Measurements from ENCODE around the gene EIF3D. TPM values are rescaled to one million over a fixed set of nuclear protein-coding genes. Genes with fewer than 3 reads are reported as not detected.

The EIF3D gene
- total and polyA plus RNA-seq, 2 of the 4 experiments (the other 2 are of a cell fraction), result 339 to 746 TPM

DNA sequence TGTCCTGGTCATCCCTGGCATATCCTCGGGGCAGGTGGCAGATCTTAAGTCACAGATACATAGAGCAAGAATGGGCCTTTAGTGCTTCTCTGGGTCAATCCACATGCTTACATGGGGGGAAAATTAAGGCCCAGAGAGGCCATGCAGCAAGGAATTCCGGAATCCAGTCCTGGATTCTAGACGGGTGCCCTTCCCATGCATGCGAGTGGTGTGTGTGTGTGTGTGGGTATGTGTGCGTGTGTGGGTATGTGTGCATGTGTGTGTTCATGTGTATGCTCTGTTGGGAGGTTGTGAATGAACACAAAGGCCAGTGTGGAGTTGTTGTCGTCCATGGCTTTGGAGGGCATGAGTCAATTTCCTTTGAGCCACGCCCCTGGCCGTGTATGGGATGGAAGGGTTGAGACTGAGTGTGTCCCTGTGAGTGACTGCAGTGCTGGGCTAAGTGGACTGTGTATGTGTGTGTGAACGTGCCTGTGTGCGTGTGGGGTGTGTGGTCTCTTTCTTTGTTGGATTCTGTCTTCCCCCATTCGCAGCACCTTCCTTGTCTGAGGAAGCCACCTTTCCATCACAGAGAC lies 33.4 kb upstream of the EIF3D start:
- H3K9me3 ChIP-seq (ENCODE audit: control insufficient read depth, insufficient read depth, low read length), result no peaks in the 10 kb centered on the region
- H2BK120ac ChIP-seq (ENCODE audit: low read depth, low read length), result no peak overlapping the region
- peak overlapping the region; percentile 76; the same call in 1 of the 3 replicates for H2BK15ac ChIP-seq (ENCODE audit: low read depth, low read length)
- H4K5ac ChIP-seq (ENCODE audit: low read depth, low read length), result no peak overlapping the region
- peak overlapping the region; percentile 47; the same call in 1 of the 2 replicates for H2BK20ac ChIP-seq (ENCODE audit: low read depth, low read length)
- peak overlapping the region; percentile 90 for H2AFZ ChIP-seq (replicated peaks; ENCODE audit: low read length, poor library complexity)
- no peak overlapping the region for H3K23ac ChIP-seq (ENCODE audit: low read depth, low read length)
- peak overlapping the region; percentile 84; the same call in 1 of the 2 replicates for H2AK5ac ChIP-seq (ENCODE audit: low read depth, low read length)
- H2BK5ac ChIP-seq (ENCODE audit: low read depth, low read length, poor library complexity, severe bottlenecking), result peak overlapping the region; percentile 31
- no peak overlapping the region for H3K4me3 ChIP-seq (ENCODE audit: insufficient read depth, low read depth, low read length)
- WGBS, 2 experiments (ENCODE audit: extremely low coverage in 2 of 2, insufficient read length in 1 of 2), result 56% methylated on average over 5 of the region's 11 CpGs; no CpG with 5 or more reads in 1 of the 2 experiments
- CTCF ChIA-PET, result no interaction called here
- H3K36me3 ChIP-seq (ENCODE audit: control insufficient read depth, insufficient read depth, low read length), result no peaks in the 10 kb centered on the region
- no peak overlapping the region for H3K9ac ChIP-seq (ENCODE audit: low read depth, low read length)
- H3K27ac ChIP-seq (ENCODE audit: insufficient read depth, low read length), result no peak overlapping the region
- POLR2A ChIA-PET (ENCODE audit: unreplicated experiment), result no interaction called here
- H3K9me1 ChIP-seq (ENCODE audit: insufficient read depth, low read length), result peaks cover 11% of the 10 kb centered on the region
- peak overlapping the region; percentile 31 for H4K91ac ChIP-seq (ENCODE audit: insufficient read depth, low read depth, low read length)
- no peaks in the 10 kb centered on the region for H4K20me1 ChIP-seq (ENCODE audit: insufficient read depth, low read length)
- H3K4me1 ChIP-seq (ENCODE audit: control insufficient read depth, insufficient read depth, low read length), result peaks cover 5% of the 10 kb centered on the region
- in situ Hi-C loops (cut with MboI; ENCODE audit: low sequenced_read_pairs) (no loop called here), intact Hi-C loops (cut with micrococcal nuclease) (no loop called here), dilution Hi-C loops (cut with HindIII; ENCODE audit: low sequenced_read_pairs, unreplicated experiment) (no loop called here)
- peak overlapping the region; percentile 3 to 77; a peak in 3 of 4 replicates for H4K8ac ChIP-seq (ENCODE audit: low read depth in 2 of 2, low read length in 2 of 2)
- peak overlapping the region; percentile 81; the same call in 1 of the 2 replicates for H3K14ac ChIP-seq (replicated peaks; ENCODE audit: low read depth, low read length)
- H3K18ac ChIP-seq (ENCODE audit: low read depth, low read length), result no peak overlapping the region
- no peaks in the 10 kb centered on the region for H3K79me1 ChIP-seq (ENCODE audit: low read depth in 1 of 2, low read length in 2 of 2)
- no peak overlapping the region for H3K4me2 ChIP-seq (ENCODE audit: low read depth, low read length)
- peak overlapping the region; percentile 55 for H3K4ac ChIP-seq (ENCODE audit: low read depth, low read length)
- TF ChIP-seq, protein P1, sequence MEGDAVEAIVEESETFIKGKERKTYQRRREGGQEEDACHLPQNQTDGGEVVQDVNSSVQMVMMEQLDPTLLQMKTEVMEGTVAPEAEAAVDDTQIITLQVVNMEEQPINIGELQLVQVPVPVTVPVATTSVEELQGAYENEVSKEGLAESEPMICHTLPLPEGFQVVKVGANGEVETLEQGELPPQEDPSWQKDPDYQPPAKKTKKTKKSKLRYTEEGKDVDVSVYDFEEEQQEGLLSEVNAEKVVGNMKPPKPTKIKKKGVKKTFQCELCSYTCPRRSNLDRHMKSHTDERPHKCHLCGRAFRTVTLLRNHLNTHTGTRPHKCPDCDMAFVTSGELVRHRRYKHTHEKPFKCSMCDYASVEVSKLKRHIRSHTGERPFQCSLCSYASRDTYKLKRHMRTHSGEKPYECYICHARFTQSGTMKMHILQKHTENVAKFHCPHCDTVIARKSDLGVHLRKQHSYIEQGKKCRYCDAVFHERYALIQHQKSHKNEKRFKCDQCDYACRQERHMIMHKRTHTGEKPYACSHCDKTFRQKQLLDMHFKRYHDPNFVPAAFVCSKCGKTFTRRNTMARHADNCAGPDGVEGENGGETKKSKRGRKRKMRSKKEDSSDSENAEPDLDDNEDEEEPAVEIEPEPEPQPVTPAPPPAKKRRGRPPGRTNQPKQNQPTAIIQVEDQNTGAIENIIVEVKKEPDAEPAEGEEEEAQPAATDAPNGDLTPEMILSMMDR (conservative IDR thresholded peaks at IDR 0.05; ENCODE audit: low read depth, low read length), result no peak
- TF ChIP-seq BHLHE40 (IDR thresholded peaks at IDR 0.05; ENCODE audit: low read depth, low read length) (no peak), RAD21 (IDR thresholded peaks at IDR 0.05; ENCODE audit: low read length) (no peak), POLR2A (IDR thresholded peaks at IDR 0.05; ENCODE audit: low read depth, low read length) (no peak), SMC3 (IDR thresholded peaks at IDR 0.05; ENCODE audit: low read depth, low read length) (no peak), RFX5 (IDR thresholded peaks at IDR 0.05; ENCODE audit: low read depth, low read length) (no peak), CHD1 (IDR thresholded peaks at IDR 0.05; ENCODE audit: low read depth, low read length) (no peak), MAZ (IDR thresholded peaks at IDR 0.05; ENCODE audit: borderline replicate concordance, low read depth, low read length) (no peak), NFE2L2 (IDR thresholded peaks at IDR 0.05; ENCODE audit: low read depth, low read length) (no peak), MAFK (IDR thresholded peaks at IDR 0.05; ENCODE audit: low read depth, low read length) (no peak), FOS (IDR thresholded peaks at IDR 0.05; ENCODE audit: low read depth, low read length) (no peak), MXI1 (IDR thresholded peaks at IDR 0.05; ENCODE audit: borderline replicate concordance, low read depth, low read length) (no peak), CEBPB (IDR thresholded peaks at IDR 0.05; ENCODE audit: low read depth, low read length) (no peak), RCOR1 (IDR thresholded peaks at IDR 0.05; ENCODE audit: insufficient replicate concordance, low read length) (no peak)
- ATAC-seq (ENCODE audit: low read depth), result peak; percentile 80
- peaks cover 21% of the 10 kb centered on the region for H3K27me3 ChIP-seq (ENCODE audit: control insufficient read depth, insufficient read depth, low read length)
- DNase-seq, result peak; percentile 43
- no TSS peak for BruUV-seq (replicated peaks)
- H3K56ac ChIP-seq (ENCODE audit: extremely low read depth, insufficient read depth, low read length), result no peak overlapping the region
- H2AK9ac ChIP-seq (replicated peaks; ENCODE audit: low read depth, low read length, poor library complexity), result peak overlapping the region; percentile 52

Measured in IMR-90 (cell line).